ENCODE data around the gene APOBEC4. TPM values are rescaled to one million over a fixed set of nuclear protein-coding genes. Genes with fewer than 3 reads are reported as not detected.

Gene APOBEC4
- total RNA-seq, 2 donors from 2014 or later, result not detected

- DNase-seq, result no peak
- Histone ChIP-seq H3K36me3 (no peaks in the 10 kb centered on the region), H3K4me1 (no peaks in the 10 kb centered on the region), H3K9ac (ENCODE audit: low read depth in 2 of 2, low read length in 2 of 2) (no peak overlapping the region), H3K27me3 (no peaks in the 10 kb centered on the region), H3K9me3 (no peaks in the 10 kb centered on the region), H3K27ac (no peak overlapping the region), H3K4me3 (no peak overlapping the region)
- TF ChIP-seq CTCF (IDR thresholded peaks at IDR 0.05), result no peak
- intact Hi-C loops (cut with DNase I), result no loop called here
Observed at GRCh38 chr1:183678819-183679218, 25.7 kb upstream of the APOBEC4 start.

- no peak overlapping the region for H3K9ac ChIP-seq (ENCODE audit: low read depth in 2 of 2, low read length in 2 of 2)
- H3K4me1 ChIP-seq, result no peaks in the 10 kb centered on the region
- intact Hi-C loops (cut with DNase I), result no loop called here
- no peak for TF ChIP-seq CTCF (IDR thresholded peaks at IDR 0.05)
- H3K4me3 ChIP-seq, result no peak overlapping the region
- H3K27me3 ChIP-seq, result no peaks in the 10 kb centered on the region
- no peaks in the 10 kb centered on the region for H3K36me3 ChIP-seq
- no peak for DNase-seq
- no peaks in the 10 kb centered on the region for H3K9me3 ChIP-seq
- H3K27ac ChIP-seq, result no peak overlapping the region
Observed at GRCh38 chr1:183676586-183677189, 23.6 kb upstream of the APOBEC4 start.

- Histone ChIP-seq H3K4me3 (no peak overlapping the region), H3K36me3 (no peaks in the 10 kb centered on the region), H3K27ac (no peak overlapping the region), H3K9me3 (no peaks in the 10 kb centered on the region), H3K27me3 (no peaks in the 10 kb centered on the region), H3K4me1 (no peaks in the 10 kb centered on the region), H3K9ac (ENCODE audit: low read depth in 2 of 2, low read length in 2 of 2) (no peak overlapping the region)
- intact Hi-C loops (cut with DNase I), result no loop called here
- no peak for TF ChIP-seq CTCF (IDR thresholded peaks at IDR 0.05)
- no peak for DNase-seq
Observed at GRCh38 chr1:183675883-183676585, 22.9 kb upstream of the APOBEC4 start.

GRCh38 chr1:183675381-183675780, 22.3 kb upstream of the APOBEC4 start:
- Histone ChIP-seq H3K36me3 (no peaks in the 10 kb centered on the region), H3K9ac (ENCODE audit: low read depth in 2 of 2, low read length in 2 of 2) (no peak overlapping the region), H3K4me1 (no peaks in the 10 kb centered on the region), H3K4me3 (no peak overlapping the region), H3K27ac (no peak overlapping the region), H3K9me3 (no peaks in the 10 kb centered on the region), H3K27me3 (no peaks in the 10 kb centered on the region)
- intact Hi-C loops (cut with DNase I), result no loop called here
- DNase-seq, result no peak
- no peak for TF ChIP-seq CTCF (IDR thresholded peaks at IDR 0.05)

- Histone ChIP-seq H3K4me3 (no peak overlapping the region), H3K4me1 (no peaks in the 10 kb centered on the region), H3K36me3 (no peaks in the 10 kb centered on the region), H3K9me3 (no peaks in the 10 kb centered on the region), H3K27me3 (no peaks in the 10 kb centered on the region), H3K9ac (ENCODE audit: low read depth in 2 of 2, low read length in 2 of 2) (no peak overlapping the region), H3K27ac (no peak overlapping the region)
- no peak for TF ChIP-seq CTCF (IDR thresholded peaks at IDR 0.05)
- DNase-seq, result no peak
- intact Hi-C loops (cut with DNase I), result no loop called here
Observed at GRCh38 chr1:183674886-183675285, 21.8 kb upstream of the APOBEC4 start.

All from colonic mucosa (tissue), 4 donors.